Ovary (tissue), 9 donors: ENCODE results near the gene MARK3. TPM values are rescaled to one million over a fixed set of nuclear protein-coding genes. Genes with fewer than 3 reads are reported as not detected.

Experiments
- DNase-seq, 5 donors: peaks; one replicate each; pipeline ENCODE4 v3.0.0-alpha.2; 2019 to 2020
- H3K27ac ChIP-seq, 2 donors: fragments of 200-600 bp; one replicate each; pipeline versions ENCODE4 v1.5.1 to v1.8.0; 2019 to 2022
- H3K27me3 ChIP-seq: fragments of 200-600 bp; one replicate; pipeline ENCODE4 v1.8.0; 2022
- H3K36me3 ChIP-seq: fragments of 200-600 bp; sonication (generic); one replicate; pipeline ENCODE4 v1.5.1; 2019
- H3K4me1 ChIP-seq: one replicate; pipeline ENCODE4 v1.8.1; 2013; ENCODE audit warnings: mild to moderate bottlenecking, moderate library complexity; ENCODE audit not compliant: insufficient read depth
- H3K4me3 ChIP-seq: fragments of 200-600 bp; sonication (generic); one replicate; pipeline ENCODE4 v1.5.1; 2017
- H3K9me3 ChIP-seq, 2 donors: fragments of 200-600 bp in 1 of 2; sonication (generic) in 1 of 2; one replicate each; pipeline versions ENCODE4 v1.5.1 to v1.8.1; 2013 to 2019; ENCODE audit warnings: mild to moderate bottlenecking in 1 of 2, moderate library complexity in 1 of 2
- CTCF ChIP-seq, 3 donors: fragments of 450-650 bp in 2 of 3; fragments of 200-600 bp in 1 of 3; IDR thresholded peaks; one replicate each; pipeline versions ENCODE4 v1.5.1 to v1.8.0; 2016 to 2022; ENCODE audit warnings: antibody characterized with exemption in 3 of 3, mild to moderate bottlenecking in 1 of 3
- EP300 ChIP-seq: sonication (generic); formaldehyde crosslinking; IDR thresholded peaks from one replicate; pipeline ENCODE4 v1.6.1; 2017; ENCODE audit warnings: antibody characterized with exemption
- POLR2A ChIP-seq: fragments of 450-650 bp; IDR thresholded peaks from one replicate; pipeline ENCODE4 v1.6.1; 2017; ENCODE audit warnings: antibody characterized with exemption, mild to moderate bottlenecking, moderate library complexity
- WGBS, 3 donors: extraction: QIAGEN DNeasy Blood & Tissue Kit in 1 of 3; methylation state at CpG; one replicate each; pipeline versions ENCODE4 v1.1.5 to v1.1.7; 2013 to 2017; 5-methylcytosine and 5-hydroxymethylcytosine counted together
- intact Hi-C, 4 donors: fragments of 100-400 bp; cut with DNase I; formaldehyde crosslinking; loops; one replicate each; pipeline versions ENCODE4 v1.11.0 to v1.15.1; 2022 to 2023
- polyA plus RNA-seq, 2 donors: library from polyadenylated mRNA; stranded (reverse); fragments of 200-250 nt in 1 of 2; fragments of 350-450 nt in 1 of 2; fragmentation: Illumina TruSeq in 1 of 2; extraction: RNeasy Lipid Tissue Mini Kit (QIAGEN cat#74804) in 1 of 2; gene quantifications; one replicate each; pipeline ENCODE4 v1.2.3, GENCODE V29; 2013 to 2014
- total RNA-seq, 7 donors: library from RNA; depleted of rRNA in 2 of 7; stranded (reverse); fragments of >200 nt in 2 of 7; fragmentation: NEBNext Ultra II Directional in 3 of 7; extraction: Animal tissue kit (Norgen Biotek cat#: 25700) in 3 of 7; gene quantifications; one replicate each; pipeline versions ENCODE4 v1.1.0 to v1.2.4, GENCODE V29; 2016 to 2023
- donor health status: DM: no; HTN: no; CAD: no; lungs with moderate emphysema.
- donor health status: DM: no; HTN: no; CAD: no.
- donor health status: Bipolar disorder and iron deficiency.
- donor health status: DM: yes; HTN: yes; CAD: no.
- donor health status: DM: no; HTN: no; CAD: no.
- donor health status: DM: yes; HTN: yes; CAD: no.

Gene MARK3
- total and polyA plus RNA-seq, 9 donors = 46.4 to 110 (median 71.1) TPM

GRCh38 chr14:103526914-103527248 lies 141.7 kb downstream of the MARK3 start:
- intact Hi-C loops = no loop called here
- 61 to 88% (median 77%) methylated on average over 1 of the region's 1 CpG for WGBS, 3 donors

GRCh38 chr14:103527408-103528145 lies 142.4 kb downstream of the MARK3 start:
- Histone ChIP-seq H3K27me3 (no peaks in the 10 kb centered on the region), H3K4me3 (no peak overlapping the region), H3K27ac (peak overlapping the region; percentile 79 to 90), H3K9me3 (no peaks in the 10 kb centered on the region), H3K36me3 (no peaks in the 10 kb centered on the region), H3K4me1 (peaks cover 21% of the 10 kb centered on the region)
- DNase-seq = no peak
- intact Hi-C loops = no loop called here
- TF ChIP-seq POLR2A = no peak
- TF ChIP-seq CTCF (IDR thresholded peaks at IDR 0.05) = no peak
- no peak for TF ChIP-seq EP300
- 81 to 83% (median 82%) methylated on average over 14 of the region's 14 CpGs for WGBS, 3 donors

More at GRCh38 chr14:103526914-103527248, 141.7 kb downstream of the MARK3 start:
- no peaks in the 10 kb centered on the region for H3K36me3 ChIP-seq
- H3K9me3 ChIP-seq = no peaks in the 10 kb centered on the region
- no peak overlapping the region for H3K4me3 ChIP-seq
- DNase-seq = no peak
- peaks cover 21% of the 10 kb centered on the region for H3K4me1 ChIP-seq
- peak overlapping the region in 1 of 2 donors; percentile 90 for H3K27ac ChIP-seq
- no peaks in the 10 kb centered on the region for H3K27me3 ChIP-seq
- TF ChIP-seq CTCF (IDR thresholded peaks at IDR 0.05) = no peak

- TF ChIP-seq POLR2A = no peak
- no peak for TF ChIP-seq EP300
- no peak for TF ChIP-seq CTCF (IDR thresholded peaks at IDR 0.05)
- peak in 2 of 5 donors; percentile 40 to 51 for DNase-seq
- intact Hi-C loops = no loop called here
- 13 to 16% (median 15%) methylated on average over 10 of the region's 10 CpGs for WGBS, 3 donors
- Histone ChIP-seq H3K27ac (peak overlapping the region; percentile 79 to 90), H3K27me3 (no peaks in the 10 kb centered on the region), H3K9me3 (no peaks in the 10 kb centered on the region), H3K4me1 (peaks cover 17% of the 10 kb centered on the region), H3K4me3 (peak overlapping the region; percentile 94), H3K36me3 (no peaks in the 10 kb centered on the region)
These were observed 143.0 kb downstream of the MARK3 start for GRCh38 chr14:103528146-103528586.

- Histone ChIP-seq H3K9me3 (no peaks in the 10 kb centered on the region), H3K36me3 (no peaks in the 10 kb centered on the region), H3K27ac (peak within 1 kb of the TSS; percentile 79 to 90), H3K27me3 (no peaks in the 10 kb centered on the region), H3K4me1 (peaks cover 17% of the 10 kb centered on the region), H3K4me3 (peak within 1 kb of the TSS; percentile 94)
- WGBS, 3 donors = 1 to 2% (median 1%) methylated on average over 31 to 69 of the region's 70 CpGs
- intact Hi-C loops = no loop called here
- peak; percentile 92 to 94 (median 93) for DNase-seq
- TF ChIP-seq POLR2A (peak; percentile 27), CTCF (IDR thresholded peaks at IDR 0.05) (no peak)
These were observed 143.6 kb downstream of the MARK3 start, which contains the start of gene TRMT61A for GRCh38 chr14:103528587-103529382. TRMT61A (plus strand) TSS chr14:103529196; CDS start chr14:103529979, 783 bp downstream.
